Panc1 (cell line): Measurements from ENCODE around the gene SH3TC1. TPM values are rescaled to one million over a fixed set of nuclear protein-coding genes. Genes with fewer than 3 reads are reported as not detected.

Experiments
- ATAC-seq: fragments of 200-7000 bp; cut with Tn5 transposase; 2 replicates; pipeline ENCODE4 v1.9.1; 2020; ENCODE audit warnings: mild to moderate bottlenecking, moderate library complexity
- BruUV-seq: library from RNA; stranded (reverse); fragments of 400-500 nt; replicated peaks from 2 replicates; lab custom pipeline; 2021; lab: Mats Ljungman, UMichigan
- CTCF ChIA-PET: fragments of 300-600 bp; sonication (Branson Sonifier 250); formaldehyde crosslinking; loops from one replicate; lab custom pipeline; 2022; ENCODE audit warnings: antibody characterized with exemption; lab: Charles Lee
- POLR2A ChIA-PET: fragments of 300-600 bp; sonication (Branson Sonifier 250); formaldehyde crosslinking; loops from one replicate; lab custom pipeline; 2022; ENCODE audit warnings: antibody characterized with exemption; lab: Charles Lee
- DNase-seq: peaks from one replicate; pipeline ENCODE4 v3.0.0-alpha.2; 2010; ENCODE audit warnings: low read depth, low spot score
- H3K27ac ChIP-seq: 2 replicates; pipeline ENCODE4 v1.5.1; 2011; ENCODE audit warnings: mild to moderate bottlenecking, low read length, inconsistent platforms
- H3K27me3 ChIP-seq: fragments of 200-500 bp; sonication (Bioruptor generic); 2 replicates; pipeline ENCODE4 v1.6.0; 2014; ENCODE audit warnings: low read length, inconsistent platforms; ENCODE audit not compliant: control insufficient read depth, insufficient read depth
- H3K36me3 ChIP-seq: fragments of 200-500 bp; sonication (Bioruptor generic); 2 replicates; pipeline ENCODE4 v1.5.1; 2014; ENCODE audit warnings: inconsistent platforms, mild to moderate bottlenecking, low read length, moderate library complexity; ENCODE audit not compliant: control insufficient read depth, insufficient read depth
- H3K4me1 ChIP-seq: 2 replicates; pipeline ENCODE4 v1.5.1; 2011; ENCODE audit warnings: inconsistent platforms, mild to moderate bottlenecking, low read length, moderate library complexity; ENCODE audit not compliant: control insufficient read depth, insufficient read depth
- H3K4me3 ChIP-seq, 2 experiments: 2 replicates each; pipeline ENCODE4 v1.5.1; 2011 to 2012; ENCODE audit warnings: low read depth in 2 of 2, low read length in 2 of 2, mild to moderate bottlenecking in 2 of 2, inconsistent platforms in 1 of 2, moderate library complexity in 1 of 2
- H3K9me3 ChIP-seq: fragments of 200-500 bp; sonication (Bioruptor generic); 2 replicates; pipeline ENCODE4 v1.5.1; 2014; ENCODE audit warnings: low read depth, mild to moderate bottlenecking, inconsistent platforms, low read length, moderate library complexity; ENCODE audit not compliant: control insufficient read depth, insufficient read depth
- CTCF ChIP-seq: fragments of 450-650 bp; IDR thresholded peaks from 2 replicates; pipeline ENCODE4 v1.5.1; 2017; ENCODE audit warnings: mild to moderate bottlenecking
- POLR2AphosphoS5 ChIP-seq: IDR thresholded peaks from 2 replicates; pipeline ENCODE4 v1.6.1; 2012; ENCODE audit warnings: mild to moderate bottlenecking, low read depth, low read length, moderate library complexity
- REST ChIP-seq, 2 experiments: IDR thresholded peaks; 2 replicates each; pipeline ENCODE4 v1.6.1; 2011 to 2012; ENCODE audit warnings: low read depth in 2 of 2, control low read depth in 1 of 2, low read length in 1 of 2, mild to moderate bottlenecking in 1 of 2, moderate library complexity in 1 of 2; ENCODE audit not compliant: insufficient read depth in 1 of 2
- SIN3A ChIP-seq: IDR thresholded peaks from 2 replicates; pipeline ENCODE4 v1.6.1; 2012; ENCODE audit warnings: low read depth, mild to moderate bottlenecking, low read length, moderate library complexity, borderline replicate concordance; ENCODE audit not compliant: insufficient read depth
- TCF7L2 ChIP-seq: IDR thresholded peaks from 2 replicates; pipeline ENCODE4 v1.6.1; 2011; ENCODE audit warnings: mild to moderate bottlenecking, low read depth, low read length, inconsistent platforms
- in situ Hi-C: cut with HindIII; loops from 2 replicates; pipeline ENCODE4 v1.10.0; 2016; ENCODE audit warnings: low sequenced_read_pairs, low pct_unique_long_range_greater_than_20kb
- intact Hi-C: fragments of 100-400 bp; cut with micrococcal nuclease; formaldehyde crosslinking; loops from one replicate; pipeline ENCODE4 v1.10.0; 2022; ENCODE audit not compliant: unreplicated experiment
- total RNA-seq: library from RNA; stranded (reverse); gene quantifications from one replicate; pipeline ENCODE4 v1.2.1, GENCODE V29; 2021; ENCODE audit not compliant: unreplicated experiment

The SH3TC1 gene
- total RNA-seq, 1 experiment from 2014 or later, result 4.5 TPM

- intact Hi-C loops, result no loop called here
- Histone ChIP-seq H3K27ac (no peak overlapping the region), H3K36me3 (no peaks in the 10 kb centered on the region), H3K4me1 (peaks cover under 1% of the 10 kb centered on the region; the same call in 1 of the 2 replicates), H3K4me3 (no peak overlapping the region), H3K9me3 (no peaks in the 10 kb centered on the region), H3K27me3 (no peaks in the 10 kb centered on the region)
- in situ Hi-C loops, result no loop called here
- BruUV-seq, result no TSS peak
- ChIA-PET CTCF (no interaction called here), POLR2A (no interaction called here)
- ATAC-seq (no peak), DNase-seq (no peak)
- TF ChIP-seq POLR2AphosphoS5, result no peak
- TF ChIP-seq REST (IDR thresholded peaks at IDR 0.05; ENCODE audit: insufficient read depth in 1 of 2, low read depth in 2 of 2, low read length in 1 of 2), result no peak
- no peak for TF ChIP-seq SIN3A
- no peak for TF ChIP-seq TCF7L2
- TF ChIP-seq CTCF, result no peak
Measured at GRCh38 chr4:8163026-8163425, 36.1 kb upstream of the SH3TC1 start.

- no peaks in the 10 kb centered on the region for H3K9me3 ChIP-seq
- ChIA-PET POLR2A (no interaction called here), CTCF (no interaction called here)
- H3K27me3 ChIP-seq, result no peaks in the 10 kb centered on the region
- BruUV-seq, result no TSS peak
- ATAC-seq (no peak), DNase-seq (no peak)
- no peak overlapping the region for H3K4me3 ChIP-seq
- intact Hi-C loops (no loop called here), in situ Hi-C loops (no loop called here)
- H3K36me3 ChIP-seq, result no peaks in the 10 kb centered on the region
- no peak overlapping the region for H3K27ac ChIP-seq
- no peaks in the 10 kb centered on the region for H3K4me1 ChIP-seq
- TF ChIP-seq CTCF (no peak), TCF7L2 (no peak), SIN3A (no peak), POLR2AphosphoS5 (no peak), REST (IDR thresholded peaks at IDR 0.05; ENCODE audit: insufficient read depth in 1 of 2, low read depth in 2 of 2, low read length in 1 of 2) (no peak)
Measured at GRCh38 chr4:8163436-8164193, 35.5 kb upstream of the SH3TC1 start.
